Measurements from ENCODE around the gene OAT.
"Not testable (repeated sequence)": the region's sequence is repeated elsewhere in the genome, so short reads cannot be mapped to it uniquely, and the experiment has no call there.

Gene OAT

GRCh38 chr10:124447751-124448466, 29.2 kb upstream of the OAT start:
- no peak for DNase-seq (ENCODE audit: low spot score)

GRCh38 chr10:124446830-124447750, 28.4 kb upstream of the OAT start:
- DNase-seq (ENCODE audit: low spot score): no peak

- not testable (repeated sequence) for DNase-seq (ENCODE audit: low spot score)
These were observed 23.0 kb upstream of the OAT start for GRCh38 chr10:124441694-124442093.

- DNase-seq (ENCODE audit: low spot score): no peak
These were observed 17.5 kb upstream of the OAT start for GRCh38 chr10:124436191-124436638.

- not testable (repeated sequence) for DNase-seq (ENCODE audit: low spot score)
These were observed 17.0 kb upstream of the OAT start for GRCh38 chr10:124435683-124436082.

GRCh38 chr10:124433461-124433860, 14.7 kb upstream of the OAT start:
- DNase-seq (ENCODE audit: low spot score): no peak

GRCh38 chr10:124430077-124430476, 11.4 kb upstream of the OAT start:
- no peak for DNase-seq (ENCODE audit: low spot score)

- DNase-seq (ENCODE audit: low spot score): no peak
These were observed 10.9 kb upstream of the OAT start for GRCh38 chr10:124429576-124429975.

- no peak for DNase-seq (ENCODE audit: low spot score)
These were observed 9.6 kb upstream of the OAT start for GRCh38 chr10:124428207-124428777.

GRCh38 chr10:124425227-124425962, 6.7 kb upstream of the OAT start:
- DNase-seq (ENCODE audit: low spot score): no peak

- no peak for DNase-seq (ENCODE audit: low spot score)
These were observed 5.1 kb upstream of the OAT start for GRCh38 chr10:124423813-124424212.

- no peak for DNase-seq (ENCODE audit: low spot score)
These were observed 4.0 kb upstream of the OAT start for GRCh38 chr10:124422742-124423141.

- DNase-seq (ENCODE audit: low spot score): no peak
These were observed 1.5 kb upstream of the OAT start for GRCh38 chr10:124420254-124420653.

- DNase-seq (ENCODE audit: low spot score): no peak
These were observed 912 bp upstream of the OAT start for GRCh38 chr10:124419635-124420034.

GRCh38 chr10:124417895-124418725, 613 bp downstream of the OAT start:
- DNase-seq (ENCODE audit: low spot score): peak; percentile 69

GRCh38 chr10:124416733-124417132, 2.0 kb downstream of the OAT start:
- DNase-seq (ENCODE audit: low spot score): no peak

GRCh38 chr10:124415210-124415609, 3.5 kb downstream of the OAT start:
- no peak for DNase-seq (ENCODE audit: low spot score)

- no peak for DNase-seq (ENCODE audit: low spot score)
These were observed 4.6 kb downstream of the OAT start for GRCh38 chr10:124414076-124414475.

- no peak for DNase-seq (ENCODE audit: low spot score)
These were observed 9.0 kb downstream of the OAT start for GRCh38 chr10:124409696-124410095.

- DNase-seq (ENCODE audit: low spot score): no peak
These were observed 10.4 kb downstream of the OAT start for GRCh38 chr10:124408357-124408756.

GRCh38 chr10:124407456-124407855, 11.3 kb downstream of the OAT start:
- no peak for DNase-seq (ENCODE audit: low spot score)
